Omental fat pad (tissue), 4 donors: Measurements from ENCODE around the gene GALNT17. TPM values are rescaled to one million over a fixed set of nuclear protein-coding genes. Genes with fewer than 3 reads are reported as not detected.

Source experiments
- ATAC-seq: fragments of 150-250 bp; one replicate; pipeline ENCODE4 v1.9.1; 2016; ENCODE audit warnings: mild to moderate bottlenecking, moderate library complexity; ENCODE audit not compliant: low FRiP score
- DNase-seq: peaks from one replicate; pipeline ENCODE4 v3.0.0-alpha.2; 2019; ENCODE audit warnings: low spot score
- total RNA-seq, 4 donors: library from RNA; depleted of rRNA; stranded (reverse); fragments of >200 nt; gene quantifications; one replicate each; pipeline ENCODE4 v1.1.0, GENCODE V29; 2016
- TF ChIP-seq, protein P1 (sequence below), 3 donors: fragments of 450-650 bp; IDR thresholded peaks; one replicate each; pipeline ENCODE4 v1.5.1; 2016 to 2017; ENCODE audit warnings: antibody characterized with exemption in 3 of 3, mild to moderate bottlenecking in 3 of 3, moderate library complexity in 2 of 3

Gene GALNT17
- total RNA-seq, 4 donors from 2014 or later: 1.6 to 12.6 (median 2.9) TPM

DNA sequence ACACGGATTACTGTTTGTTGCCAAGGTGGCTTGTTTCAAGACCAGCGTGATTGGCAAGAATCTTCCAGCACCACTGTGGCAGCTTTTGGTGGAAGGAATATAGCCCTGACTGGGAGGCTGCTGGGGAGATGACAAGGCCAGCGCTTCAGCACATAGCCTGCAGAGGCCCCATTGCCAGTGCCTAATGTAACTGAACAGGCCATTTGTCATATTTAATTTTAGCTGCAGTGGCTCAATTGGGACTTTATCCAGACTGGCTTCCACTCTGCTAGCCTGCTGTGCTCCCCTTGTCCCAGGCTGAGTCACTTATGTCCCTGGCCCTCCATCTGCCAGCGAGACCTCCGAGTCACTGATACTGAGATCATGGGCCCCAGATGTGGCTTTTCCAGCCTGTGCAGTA lies 483.1 kb downstream of the GALNT17 start:
- ATAC-seq (no peak), DNase-seq (no peak)
- TF ChIP-seq, protein P1, sequence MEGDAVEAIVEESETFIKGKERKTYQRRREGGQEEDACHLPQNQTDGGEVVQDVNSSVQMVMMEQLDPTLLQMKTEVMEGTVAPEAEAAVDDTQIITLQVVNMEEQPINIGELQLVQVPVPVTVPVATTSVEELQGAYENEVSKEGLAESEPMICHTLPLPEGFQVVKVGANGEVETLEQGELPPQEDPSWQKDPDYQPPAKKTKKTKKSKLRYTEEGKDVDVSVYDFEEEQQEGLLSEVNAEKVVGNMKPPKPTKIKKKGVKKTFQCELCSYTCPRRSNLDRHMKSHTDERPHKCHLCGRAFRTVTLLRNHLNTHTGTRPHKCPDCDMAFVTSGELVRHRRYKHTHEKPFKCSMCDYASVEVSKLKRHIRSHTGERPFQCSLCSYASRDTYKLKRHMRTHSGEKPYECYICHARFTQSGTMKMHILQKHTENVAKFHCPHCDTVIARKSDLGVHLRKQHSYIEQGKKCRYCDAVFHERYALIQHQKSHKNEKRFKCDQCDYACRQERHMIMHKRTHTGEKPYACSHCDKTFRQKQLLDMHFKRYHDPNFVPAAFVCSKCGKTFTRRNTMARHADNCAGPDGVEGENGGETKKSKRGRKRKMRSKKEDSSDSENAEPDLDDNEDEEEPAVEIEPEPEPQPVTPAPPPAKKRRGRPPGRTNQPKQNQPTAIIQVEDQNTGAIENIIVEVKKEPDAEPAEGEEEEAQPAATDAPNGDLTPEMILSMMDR (IDR thresholded peaks at IDR 0.05): no peak

DNA sequence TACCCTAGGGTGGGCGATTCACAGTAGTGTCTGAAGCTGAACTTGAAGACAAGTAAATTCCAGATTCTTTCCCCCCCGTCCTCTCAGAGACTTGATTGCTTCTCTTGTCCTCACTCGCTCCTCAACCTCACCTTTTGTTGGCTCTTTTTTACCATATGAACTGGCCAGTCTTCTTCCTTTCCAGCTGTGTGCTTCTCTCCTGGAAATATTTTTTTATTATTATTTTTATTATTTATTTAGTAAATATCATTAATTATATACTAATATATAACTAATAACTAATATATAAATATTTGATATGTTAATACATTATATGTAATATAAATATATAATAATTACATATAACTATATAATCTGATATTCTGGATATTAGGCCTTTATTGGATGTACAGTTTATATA lies 484.3 kb downstream of the GALNT17 start:
- TF ChIP-seq, protein P1 (IDR thresholded peaks at IDR 0.05): no peak
- DNase-seq: no peak
- ATAC-seq: no peak

DNA sequence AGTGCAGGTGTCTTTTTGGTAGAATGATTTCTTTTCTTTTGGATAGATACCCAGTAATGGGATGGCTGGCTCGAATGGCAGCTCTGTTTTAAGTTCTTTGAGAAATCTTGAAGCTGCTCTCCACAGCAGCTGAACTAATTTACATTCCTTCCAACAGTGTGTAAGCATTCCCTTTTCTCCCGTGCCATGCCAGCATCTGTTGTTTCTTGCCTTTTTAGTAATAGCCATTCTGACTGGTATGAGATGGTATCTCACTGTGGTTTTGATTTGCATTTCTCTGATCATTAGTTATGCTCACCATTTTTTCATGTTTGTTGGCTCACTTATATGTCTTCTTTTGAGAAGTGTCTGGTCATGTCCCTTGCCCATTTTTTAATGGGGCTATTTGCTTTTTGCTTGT lies 486.3 kb downstream of the GALNT17 start:
- TF ChIP-seq, protein P1 (IDR thresholded peaks at IDR 0.05): no peak
- DNase-seq (no peak), ATAC-seq (no peak)

DNA sequence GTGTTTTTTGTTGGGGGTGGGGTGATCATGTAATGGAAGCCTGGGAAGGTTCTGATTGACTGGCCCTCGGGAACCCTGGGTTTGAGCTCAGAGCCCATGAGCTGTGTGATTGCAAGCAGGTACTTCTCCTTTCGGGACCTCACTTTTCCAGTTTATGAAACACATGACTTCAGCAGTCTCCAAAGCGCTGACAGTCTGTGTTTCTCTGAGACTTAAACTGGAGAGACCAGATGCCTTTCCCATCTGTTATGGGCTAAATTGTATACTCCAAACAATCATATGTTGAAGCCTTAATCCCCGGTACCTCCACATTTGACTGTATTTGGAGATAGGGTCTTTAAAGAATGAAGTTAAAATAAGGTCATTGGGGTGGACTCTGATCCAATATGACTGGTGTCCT lies 493.6 kb downstream of the GALNT17 start:
- TF ChIP-seq, protein P1 (IDR thresholded peaks at IDR 0.05): no peak
- ATAC-seq (no peak), DNase-seq (no peak)

DNA sequence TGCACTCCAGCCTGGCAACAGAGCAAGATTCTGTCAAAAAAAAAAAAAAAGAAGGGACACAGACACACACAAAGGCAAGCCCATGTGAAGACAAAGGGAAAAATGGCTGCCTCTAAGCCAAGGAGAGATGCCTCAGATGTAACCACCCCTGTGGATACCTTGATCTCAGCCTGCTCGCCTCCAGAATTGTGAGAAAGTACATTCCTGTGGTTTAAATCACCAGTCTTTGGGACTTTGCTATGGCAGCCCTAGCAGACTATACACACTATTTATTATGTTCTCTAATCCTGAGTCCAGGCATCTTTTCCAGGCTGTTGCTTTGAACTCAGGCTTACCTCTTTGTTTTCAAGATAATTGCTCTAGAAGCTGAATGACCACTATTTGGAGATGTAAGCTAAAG lies 494.3 kb downstream of the GALNT17 start:
- no peak for DNase-seq

DNA sequence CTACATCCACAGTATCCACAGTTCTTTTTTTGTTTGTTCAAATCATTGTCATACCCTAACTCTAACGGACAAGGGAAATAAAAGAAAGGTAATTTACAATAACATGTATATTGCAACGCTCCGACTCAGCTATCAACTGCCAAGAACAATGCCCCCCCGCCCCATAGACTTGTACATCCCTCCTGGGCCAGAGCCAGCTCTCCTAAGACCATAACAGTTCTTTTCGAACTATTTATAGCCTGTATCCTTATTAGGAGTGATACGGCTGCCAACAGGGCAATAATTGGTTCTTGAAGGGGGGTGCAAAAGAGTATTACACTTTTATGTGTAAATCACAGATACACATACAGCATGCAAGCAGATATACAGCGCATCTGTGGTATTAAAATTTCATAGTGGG lies 495.7 kb downstream of the GALNT17 start:
- TF ChIP-seq, protein P1 (IDR thresholded peaks at IDR 0.05): no peak
- DNase-seq (no peak), ATAC-seq (no peak)

More for the DNA sequence above, 494.3 kb downstream of the GALNT17 start:
- TF ChIP-seq, protein P1 (IDR thresholded peaks at IDR 0.05): no peak
- no peak for ATAC-seq

DNA sequence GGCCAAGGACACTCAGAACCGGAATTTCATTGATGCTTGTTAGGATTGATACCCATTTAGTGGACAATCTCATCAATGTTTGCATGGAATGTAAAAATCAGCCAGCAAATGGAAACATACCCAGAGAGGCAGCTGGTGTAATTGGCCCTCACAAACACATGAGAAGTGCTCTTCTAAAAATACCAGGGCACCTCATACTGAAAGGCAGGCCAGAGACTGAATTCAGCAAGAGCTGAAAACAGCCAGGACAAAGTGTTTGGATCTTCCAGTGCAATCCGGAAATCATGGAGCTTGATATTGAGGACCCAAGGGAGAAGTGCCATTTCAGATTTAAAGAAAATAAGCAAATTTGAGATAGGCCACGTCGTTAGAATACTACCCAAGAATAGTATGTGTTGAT lies 498.6 kb downstream of the GALNT17 start:
- no peak for ATAC-seq

More for the DNA sequence above, 498.6 kb downstream of the GALNT17 start:
- no peak for DNase-seq
- TF ChIP-seq, protein P1 (IDR thresholded peaks at IDR 0.05): no peak
